Measurements from ENCODE around the gene TMEM8B. TPM values are rescaled to one million over a fixed set of nuclear protein-coding genes. Genes with fewer than 3 reads are reported as not detected.

Gene TMEM8B
- total and polyA plus RNA-seq, 2 of the 8 experiments (the other 6 are each of a cell fraction or from before 2014, with no cell fraction given) = 7.5 to 10.4 TPM

GRCh38 chr9:35882996-35883395, 54.0 kb downstream of the TMEM8B start:
- Histone ChIP-seq H4K91ac (replicated peaks; ENCODE audit: insufficient read length, low read length) (no peak overlapping the region), H4K8ac (ENCODE audit: extremely low read depth, insufficient read depth, low read length) (no peak overlapping the region), H2BK15ac (ENCODE audit: low read length) (no peak overlapping the region), H2AK5ac (ENCODE audit: low read depth, low read length) (no peak overlapping the region), H3K4me2 (ENCODE audit: insufficient read depth in 1 of 2, low read depth in 2 of 2, low read length in 2 of 2) (no peak overlapping the region), H2BK12ac (ENCODE audit: low read depth, low read length) (no peak overlapping the region), H3K18ac (ENCODE audit: extremely low read depth, low read length) (no peak overlapping the region), H3K9me3 (ENCODE audit: insufficient read depth in 2 of 2, low read depth in 1 of 2, low read length in 1 of 2) (no peaks in the 10 kb centered on the region), H2BK120ac (replicated peaks; ENCODE audit: low read depth, low read length) (no peak overlapping the region), H3K23ac (ENCODE audit: insufficient read length) (no peak overlapping the region), H3K14ac (ENCODE audit: insufficient read length) (no peak overlapping the region), H3K4ac (replicated peaks; ENCODE audit: insufficient read length, low read depth, low read length) (no peak overlapping the region), H2AFZ (ENCODE audit: low read length) (no peak overlapping the region), H3K27me3 (replicated peaks in 1 of 4; ENCODE audit: control insufficient read depth in 3 of 4, extremely low read depth in 1 of 4, insufficient read depth in 3 of 4, low read length in 3 of 4) (no peaks in the 10 kb centered on the region), H3K56ac (replicated peaks; ENCODE audit: insufficient read length, low read depth, low read length) (no peak overlapping the region), H3K79me1 (ENCODE audit: low read depth, low read length) (no peaks in the 10 kb centered on the region), H2BK20ac (ENCODE audit: low read length) (no peak overlapping the region), H3K4me3 (ENCODE audit: extremely low read depth in 1 of 4, insufficient read depth in 2 of 4, low read depth in 3 of 4, low read length in 4 of 4) (no peak overlapping the region), H3K9ac (replicated peaks in 1 of 4; ENCODE audit: extremely low read depth in 1 of 4, low read depth in 3 of 4, low read length in 3 of 4) (no peak overlapping the region), H3K23me2 (ENCODE audit: low read depth, low read length) (no peaks in the 10 kb centered on the region), H4K5ac (ENCODE audit: insufficient read length, low read depth, low read length) (no peak overlapping the region), H3K27ac (ENCODE audit: low read depth, low read length) (no peak overlapping the region), H4K20me1 (replicated peaks in 1 of 2; ENCODE audit: control insufficient read depth in 1 of 2, insufficient read depth in 2 of 2, low read length in 2 of 2) (no peaks in the 10 kb centered on the region), H3K79me2 (ENCODE audit: control insufficient read depth in 1 of 2, insufficient read depth in 2 of 2, low read length in 2 of 2) (no peaks in the 10 kb centered on the region), H3K4me1 (replicated peaks in 1 of 4; ENCODE audit: control insufficient read depth in 3 of 4, insufficient read depth in 4 of 4, low read length in 3 of 4) (no peaks in the 10 kb centered on the region; a peak in 2 of 7 replicates), H2BK5ac (ENCODE audit: low read depth, low read length) (no peak overlapping the region), H3K36me3 (ENCODE audit: control insufficient read depth in 2 of 4, insufficient read depth in 4 of 4, low read length in 3 of 4) (no peaks in the 10 kb centered on the region)
- WGBS, 2 experiments (ENCODE audit: extremely low coverage in 1 of 2, insufficient coverage in 1 of 2, insufficient read length in 1 of 2, insufficient replicate concordance in 2 of 2, low coverage in 1 of 2, low lambda C conversion rate in 2 of 2, missing lambda C conversion rate in 1 of 2) = 83% methylated on average over 3 of the region's 3 CpGs; no CpG with 5 or more reads in 1 of the 2 experiments
- DNase-seq (ENCODE audit: low read depth in 1 of 2, low spot score in 2 of 2) = no peak
- no peak for FAIRE-seq
- ChIA-PET POLR2A (ENCODE audit: partially characterized antibody) (no interaction called here), CTCF (ENCODE audit: partially characterized antibody) (interaction anchor here (0.8 to 6.5 kb wide), 16 partner anchors 12 to 107 kb away, joined by 3 to 78 read pairs (median 12); partner anchors contain the start of genes FAM221B, HINT2, NPR2 and TMEM8B)
- TF ChIP-seq CBX8 (IDR thresholded peaks at IDR 0.05; ENCODE audit: borderline replicate concordance, low read depth, low read length) (no peak), GABPA (IDR thresholded peaks at IDR 0.05; ENCODE audit: borderline replicate concordance, insufficient read depth, low read length) (no peak), JUN (IDR thresholded peaks at IDR 0.05; ENCODE audit: low read depth, low read length) (no peak), RBBP5 (IDR thresholded peaks at IDR 0.05; ENCODE audit: borderline replicate concordance, low read depth, low read length) (no peak), KDM1A (IDR thresholded peaks at IDR 0.05; ENCODE audit: borderline replicate concordance, low read length) (no peak), EZH2 (IDR thresholded peaks at IDR 0.05; ENCODE audit: low read depth, low read length, severe bottlenecking) (no peak), SAP30 (IDR thresholded peaks at IDR 0.05; ENCODE audit: insufficient read depth, insufficient replicate concordance, low read length) (no peak), SP2 (IDR thresholded peaks at IDR 0.05; ENCODE audit: low read length) (no peak), EGR1 (IDR thresholded peaks at IDR 0.05; ENCODE audit: borderline replicate concordance, low read depth, low read length) (no peak)
- TF ChIP-seq, protein P1, sequence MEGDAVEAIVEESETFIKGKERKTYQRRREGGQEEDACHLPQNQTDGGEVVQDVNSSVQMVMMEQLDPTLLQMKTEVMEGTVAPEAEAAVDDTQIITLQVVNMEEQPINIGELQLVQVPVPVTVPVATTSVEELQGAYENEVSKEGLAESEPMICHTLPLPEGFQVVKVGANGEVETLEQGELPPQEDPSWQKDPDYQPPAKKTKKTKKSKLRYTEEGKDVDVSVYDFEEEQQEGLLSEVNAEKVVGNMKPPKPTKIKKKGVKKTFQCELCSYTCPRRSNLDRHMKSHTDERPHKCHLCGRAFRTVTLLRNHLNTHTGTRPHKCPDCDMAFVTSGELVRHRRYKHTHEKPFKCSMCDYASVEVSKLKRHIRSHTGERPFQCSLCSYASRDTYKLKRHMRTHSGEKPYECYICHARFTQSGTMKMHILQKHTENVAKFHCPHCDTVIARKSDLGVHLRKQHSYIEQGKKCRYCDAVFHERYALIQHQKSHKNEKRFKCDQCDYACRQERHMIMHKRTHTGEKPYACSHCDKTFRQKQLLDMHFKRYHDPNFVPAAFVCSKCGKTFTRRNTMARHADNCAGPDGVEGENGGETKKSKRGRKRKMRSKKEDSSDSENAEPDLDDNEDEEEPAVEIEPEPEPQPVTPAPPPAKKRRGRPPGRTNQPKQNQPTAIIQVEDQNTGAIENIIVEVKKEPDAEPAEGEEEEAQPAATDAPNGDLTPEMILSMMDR (IDR thresholded peaks at IDR 0.05; ENCODE audit: control extremely low read depth in 1 of 3, insufficient read depth in 1 of 3, low read depth in 1 of 3, low read length in 3 of 3) = no peak
- TF ChIP-seq, protein P2, sequence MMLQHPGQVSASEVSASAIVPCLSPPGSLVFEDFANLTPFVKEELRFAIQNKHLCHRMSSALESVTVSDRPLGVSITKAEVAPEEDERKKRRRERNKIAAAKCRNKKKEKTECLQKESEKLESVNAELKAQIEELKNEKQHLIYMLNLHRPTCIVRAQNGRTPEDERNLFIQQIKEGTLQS (IDR thresholded peaks at IDR 0.05; ENCODE audit: insufficient read depth, low read depth, low read length) = no peak
